ENCODE results near the gene RRAGB.
"Not testable (repeated sequence)": the region's sequence is repeated elsewhere in the genome, so short reads cannot be mapped to it uniquely, and the experiment has no call there.

RRAGB gene, protein sequence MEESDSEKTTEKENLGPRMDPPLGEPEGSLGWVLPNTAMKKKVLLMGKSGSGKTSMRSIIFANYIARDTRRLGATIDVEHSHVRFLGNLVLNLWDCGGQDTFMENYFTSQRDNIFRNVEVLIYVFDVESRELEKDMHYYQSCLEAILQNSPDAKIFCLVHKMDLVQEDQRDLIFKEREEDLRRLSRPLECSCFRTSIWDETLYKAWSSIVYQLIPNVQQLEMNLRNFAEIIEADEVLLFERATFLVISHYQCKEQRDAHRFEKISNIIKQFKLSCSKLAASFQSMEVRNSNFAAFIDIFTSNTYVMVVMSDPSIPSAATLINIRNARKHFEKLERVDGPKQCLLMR

GRCh38 chrX:55717521-55718497, at the start of gene RRAGB:
RRAGB (plus strand) TSS chrX:55717749; CDS start chrX:55718328, 579 bp downstream.
- peak; percentile 75 for DNase-seq

DNA sequence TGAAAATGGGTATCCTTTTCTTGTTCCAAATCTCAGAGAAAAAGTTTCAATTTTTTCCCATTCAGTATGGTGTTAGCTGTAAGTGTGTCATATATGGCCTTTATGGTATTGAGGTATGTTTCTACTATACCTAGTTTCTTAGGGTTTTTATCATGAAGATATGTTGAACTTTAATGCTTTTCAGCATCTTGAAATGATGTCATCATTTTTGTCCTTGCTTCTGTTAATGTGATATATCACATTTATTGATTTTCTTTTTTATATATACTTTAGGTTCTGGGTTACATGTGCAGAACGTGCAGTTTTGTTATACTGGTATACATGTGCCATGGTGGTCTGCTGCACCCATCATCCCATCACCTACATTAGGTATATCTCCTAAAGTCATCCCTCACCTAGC, 49.5 kb upstream of the RRAGB start:
- DNase-seq: no peak

- DNase-seq: not testable (repeated sequence)
These were observed 29.0 kb upstream of the RRAGB start for GRCh38 chrX:55688579-55688978.

- no peak for DNase-seq
These were observed 22.1 kb upstream of the RRAGB start for GRCh38 chrX:55695227-55696018.

GRCh38 chrX:55697381-55697780, 20.2 kb upstream of the RRAGB start:
- no peak for DNase-seq

- no peak for DNase-seq
These were observed 14.9 kb upstream of the RRAGB start for GRCh38 chrX:55702671-55703070.

DNA sequence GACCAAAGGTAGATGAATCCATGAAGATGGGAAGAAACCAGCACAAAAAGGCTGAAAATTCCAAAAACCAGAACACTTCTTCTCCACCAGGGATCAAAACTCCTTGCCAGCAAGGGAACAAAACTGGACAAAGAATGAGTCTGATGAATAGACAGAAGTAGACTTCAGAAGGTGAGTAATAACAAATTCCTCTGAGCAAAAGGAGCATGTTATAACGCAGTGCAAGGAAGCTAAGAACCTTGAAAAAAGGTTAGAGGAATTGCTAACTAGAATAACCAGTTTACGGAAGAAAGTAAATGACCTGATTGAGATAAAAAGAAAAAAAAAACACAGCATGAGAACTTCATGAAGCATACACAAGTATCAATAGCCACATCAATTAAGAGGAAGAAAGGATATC, 14.1 kb upstream of the RRAGB start:
- not testable (repeated sequence) for DNase-seq

- not testable (repeated sequence) for DNase-seq
These were observed 12.5 kb upstream of the RRAGB start for GRCh38 chrX:55705066-55705465.

- no peak for DNase-seq
These were observed 7.8 kb upstream of the RRAGB start for GRCh38 chrX:55709735-55710134.

GRCh38 chrX:55710701-55711100, 6.8 kb upstream of the RRAGB start:
- peak; percentile 24 for DNase-seq

- DNase-seq: no peak
These were observed 3.9 kb upstream of the RRAGB start for GRCh38 chrX:55713631-55714030.

DNA sequence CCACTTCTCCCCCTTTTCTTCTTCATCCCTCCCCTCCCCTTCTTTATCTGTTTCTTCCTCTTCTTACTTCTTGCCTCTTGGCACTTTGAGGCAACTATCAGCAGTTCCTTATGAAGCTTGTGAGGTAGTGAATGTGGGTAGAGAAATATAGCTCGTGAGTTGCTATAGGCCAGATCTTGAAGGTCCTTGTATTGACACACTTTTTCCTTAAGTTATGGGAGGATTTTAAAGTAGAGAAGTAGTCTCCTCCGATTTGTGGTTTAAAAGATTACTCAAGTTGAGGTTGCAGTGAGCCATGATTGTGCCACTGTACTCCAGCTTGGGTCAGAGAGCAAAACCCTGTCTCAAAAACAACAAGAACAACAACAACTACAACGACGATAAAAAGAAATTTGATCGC, 3.4 kb upstream of the RRAGB start:
- DNase-seq: no peak

DNA sequence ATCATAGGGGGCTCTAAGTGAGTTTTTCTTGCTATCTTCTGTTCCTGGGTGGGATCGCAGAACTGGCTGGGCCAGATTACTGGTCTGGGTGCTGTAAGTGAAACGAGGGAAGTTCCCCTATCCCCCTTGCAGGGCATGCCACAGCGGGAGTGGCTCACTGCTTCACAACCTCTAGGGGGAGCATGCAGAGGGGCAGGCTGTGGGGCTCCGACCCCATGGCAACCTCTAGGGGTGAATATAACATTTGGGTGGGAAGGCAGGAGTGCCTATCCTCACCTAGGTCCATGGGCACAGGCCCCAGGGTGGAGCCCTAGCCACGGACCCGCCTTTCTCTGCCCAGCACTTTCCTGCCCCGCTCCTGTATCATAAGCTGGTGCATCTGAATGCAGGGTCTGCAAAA, 1.7 kb upstream of the RRAGB start:
- no peak for DNase-seq

GRCh38 chrX:55716937-55717336, 612 bp upstream of the RRAGB start:
- DNase-seq: no peak

- DNase-seq: no peak
These were observed 14.3 kb downstream of the RRAGB start for GRCh38 chrX:55731826-55732225.

GRCh38 chrX:55738969-55739368, 21.4 kb downstream of the RRAGB start:
- DNase-seq: no peak

DNA sequence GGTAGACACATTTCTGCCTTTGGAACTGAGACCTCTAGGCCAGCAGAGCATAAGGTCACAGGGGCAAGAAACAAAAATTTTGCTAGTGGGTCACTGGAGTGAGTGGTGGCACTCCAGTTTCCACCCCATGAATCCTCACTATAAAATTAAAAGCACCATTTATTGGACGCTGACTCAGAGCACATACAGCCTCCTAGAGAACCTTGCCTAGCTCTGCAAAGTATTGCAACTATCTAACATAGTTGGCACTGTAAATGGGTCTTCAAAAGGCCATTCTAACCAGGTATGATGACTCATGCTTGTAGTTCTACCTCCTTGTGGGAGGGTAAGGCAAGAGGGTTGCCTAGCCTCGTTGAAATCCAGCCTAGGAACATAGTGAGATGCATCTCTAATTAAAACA, 25.1 kb downstream of the RRAGB start:
- DNase-seq: no peak

DNA sequence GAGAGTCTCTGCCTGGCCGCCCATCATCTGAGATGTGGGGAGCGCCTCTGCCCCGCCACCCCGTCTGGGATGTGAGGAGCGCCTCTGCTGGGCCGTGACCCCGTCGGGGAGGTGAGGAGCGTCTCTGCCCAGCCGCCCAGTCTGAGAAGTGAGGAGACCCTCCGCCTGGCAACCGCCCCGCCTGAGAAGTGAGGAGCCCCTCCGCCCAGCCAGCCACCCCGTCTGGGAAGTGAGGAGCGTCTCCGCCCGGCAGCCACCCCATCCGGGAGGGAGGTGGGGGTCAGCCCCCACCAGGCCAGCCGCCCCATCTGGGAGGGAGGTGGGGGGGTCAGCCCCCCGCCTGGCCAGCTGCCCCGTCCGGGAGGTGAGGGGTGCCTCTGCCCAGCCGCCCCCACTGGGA, 30.9 kb downstream of the RRAGB start:
- DNase-seq: not testable (repeated sequence)

DNA sequence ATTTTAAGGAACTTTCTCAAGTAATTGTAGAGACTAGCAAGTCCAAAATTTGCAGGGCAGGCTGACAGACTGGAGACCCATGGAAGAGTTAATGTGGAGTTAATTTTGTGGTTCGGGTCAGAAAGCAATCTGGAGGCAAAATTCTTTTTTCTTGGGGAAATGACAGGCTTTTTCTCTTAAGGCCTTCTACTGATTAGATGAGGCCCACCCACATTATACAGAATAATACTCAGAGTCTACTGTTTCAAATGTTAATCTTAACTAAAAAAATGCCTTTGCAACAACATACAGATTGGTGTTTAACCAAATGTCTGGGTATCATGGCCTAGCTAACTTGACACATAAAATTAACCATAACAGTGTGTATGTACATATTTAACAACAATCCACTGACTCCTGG, 32.7 kb downstream of the RRAGB start:
- no peak for DNase-seq

- no peak for DNase-seq
These were observed 37.3 kb downstream of the RRAGB start for GRCh38 chrX:55754861-55755294.

GRCh38 chrX:55758033-55758432, 40.5 kb downstream of the RRAGB start:
- DNase-seq: no peak

- no peak for DNase-seq
These were observed 41.9 kb downstream of the RRAGB start for GRCh38 chrX:55759478-55759877.

DNA sequence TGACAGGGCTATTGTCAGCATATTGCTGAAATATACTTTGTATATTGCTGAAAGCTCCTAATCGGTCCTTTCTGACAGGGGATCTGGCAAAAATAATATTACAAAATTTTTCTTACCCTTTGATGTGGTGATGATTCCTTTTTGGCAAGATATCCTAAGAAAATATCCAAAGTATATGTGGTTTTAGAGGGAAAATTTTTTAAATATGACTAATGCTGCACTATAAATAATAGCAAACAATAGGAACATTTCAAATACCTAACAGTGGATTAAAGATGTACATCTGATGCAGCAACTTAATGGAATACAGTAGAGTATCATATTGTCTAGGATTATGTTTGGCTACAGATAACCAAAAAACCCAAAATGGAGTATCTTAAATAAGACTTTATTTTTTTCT, 49.6 kb downstream of the RRAGB start:
- DNase-seq: no peak

Measured in amniotic stem cell (primary cell).